ENCODE data around the gene RHOA. TPM values are rescaled to one million over a fixed set of nuclear protein-coding genes. Genes with fewer than 3 reads are reported as not detected.
A peak's percentile ranks its signal among the peaks of the same experiment; 100 is the strongest.
"Not testable (repeated sequence)": the region's sequence is repeated elsewhere in the genome, so short reads cannot be mapped to it uniquely, and the experiment has no call there.

RHOA gene
- total and polyA plus RNA-seq, 2 of the 13 experiments (the other 11 are each of a cell fraction or from before 2014, with no cell fraction given), result 131 to 177 TPM

- TF ChIP-seq POLR2A (IDR thresholded peaks at IDR 0.05; ENCODE audit: insufficient read depth in 1 of 2, low read depth in 2 of 2, low read length in 2 of 2) (0 out of 4 replicates have a peak, but pooled peaks of 1 of the 2 experiments have one; percentile 37), ZNF780A (CRISPR knock-in tag; IDR thresholded peaks at IDR 0.05) (0 out of 2 replicates have a peak, but pooled peaks have one; percentile 61), CEBPB (IDR thresholded peaks at IDR 0.05; ENCODE audit: borderline replicate concordance, low read depth, low read length) (peak; percentile 61; the same call in 1 of the 2 replicates), ARID2 (CRISPR knock-in tag; IDR thresholded peaks at IDR 0.05; ENCODE audit: borderline replicate concordance) (peak; percentile 81; the same call in 1 of the 2 replicates), ZNF776 (CRISPR knock-in tag; IDR thresholded peaks at IDR 0.05) (0 out of 2 replicates have a peak, but pooled peaks have one; percentile 71), CTCF (CRISPR knock-in tag; IDR thresholded peaks at IDR 0.05) (0 out of 2 replicates have a peak, but pooled peaks have one; percentile 18), ZFP82 (CRISPR knock-in tag; IDR thresholded peaks at IDR 0.05; ENCODE audit: borderline replicate concordance) (0 out of 2 replicates have a peak, but pooled peaks have one; percentile 34), HES4 (CRISPR knock-in tag; IDR thresholded peaks at IDR 0.05; ENCODE audit: borderline replicate concordance) (peak; percentile 50; the same call in 1 of the 2 replicates), ZBTB2 (CRISPR knock-in tag; IDR thresholded peaks at IDR 0.05; ENCODE audit: low read depth) (0 out of 2 replicates have a peak, but pooled peaks have one; percentile 43), ZBTB21 (CRISPR knock-in tag; IDR thresholded peaks at IDR 0.05) (0 out of 2 replicates have a peak, but pooled peaks have one; percentile 6)
- TF ChIP-seq, protein P1, sequence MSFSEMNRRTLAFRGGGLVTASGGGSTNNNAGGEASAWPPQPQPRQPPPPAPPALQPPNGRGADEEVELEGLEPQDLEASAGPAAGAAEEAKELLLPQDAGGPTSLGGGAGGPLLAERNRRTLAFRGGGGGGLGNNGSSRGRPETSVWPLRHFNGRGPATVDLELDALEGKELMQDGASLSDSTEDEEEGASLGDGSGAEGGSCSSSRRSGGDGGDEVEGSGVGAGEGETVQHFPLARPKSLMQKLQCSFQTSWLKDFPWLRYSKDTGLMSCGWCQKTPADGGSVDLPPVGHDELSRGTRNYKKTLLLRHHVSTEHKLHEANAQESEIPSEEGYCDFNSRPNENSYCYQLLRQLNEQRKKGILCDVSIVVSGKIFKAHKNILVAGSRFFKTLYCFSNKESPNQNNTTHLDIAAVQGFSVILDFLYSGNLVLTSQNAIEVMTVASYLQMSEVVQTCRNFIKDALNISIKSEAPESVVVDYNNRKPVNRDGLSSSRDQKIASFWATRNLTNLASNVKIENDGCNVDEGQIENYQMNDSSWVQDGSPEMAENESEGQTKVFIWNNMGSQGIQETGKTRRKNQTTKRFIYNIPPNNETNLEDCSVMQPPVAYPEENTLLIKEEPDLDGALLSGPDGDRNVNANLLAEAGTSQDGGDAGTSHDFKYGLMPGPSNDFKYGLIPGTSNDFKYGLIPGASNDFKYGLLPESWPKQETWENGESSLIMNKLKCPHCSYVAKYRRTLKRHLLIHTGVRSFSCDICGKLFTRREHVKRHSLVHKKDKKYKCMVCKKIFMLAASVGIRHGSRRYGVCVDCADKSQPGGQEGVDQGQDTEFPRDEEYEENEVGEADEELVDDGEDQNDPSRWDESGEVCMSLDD (CRISPR knock-in tag; IDR thresholded peaks at IDR 0.05; ENCODE audit: borderline replicate concordance), result 0 out of 2 replicates have a peak, but pooled peaks have one; percentile 15
- TF ChIP-seq, protein P2, sequence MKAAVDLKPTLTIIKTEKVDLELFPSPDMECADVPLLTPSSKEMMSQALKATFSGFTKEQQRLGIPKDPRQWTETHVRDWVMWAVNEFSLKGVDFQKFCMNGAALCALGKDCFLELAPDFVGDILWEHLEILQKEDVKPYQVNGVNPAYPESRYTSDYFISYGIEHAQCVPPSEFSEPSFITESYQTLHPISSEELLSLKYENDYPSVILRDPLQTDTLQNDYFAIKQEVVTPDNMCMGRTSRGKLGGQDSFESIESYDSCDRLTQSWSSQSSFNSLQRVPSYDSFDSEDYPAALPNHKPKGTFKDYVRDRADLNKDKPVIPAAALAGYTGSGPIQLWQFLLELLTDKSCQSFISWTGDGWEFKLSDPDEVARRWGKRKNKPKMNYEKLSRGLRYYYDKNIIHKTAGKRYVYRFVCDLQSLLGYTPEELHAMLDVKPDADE (CRISPR knock-in tag; IDR thresholded peaks at IDR 0.05), result 0 out of 2 replicates have a peak, but pooled peaks have one; percentile 4
Measured at GRCh38 chr3:49357443-49358216, 54.1 kb downstream of the RHOA start (continued).

- BruUV-seq (replicated peaks); H3K27me3 ChIP-seq (ENCODE audit: control insufficient read depth in 1 of 2, insufficient read depth in 2 of 2, low read length in 2 of 2); in situ Hi-C loops (cut with HindIII; ENCODE audit: extremely low pct_ligation_motif_present, low pct_unique_long_range_greater_than_20kb); H3K9me3 ChIP-seq (ENCODE audit: low read length); H4K20me1 ChIP-seq (ENCODE audit: insufficient read depth, low read length); DNase-seq (ENCODE audit: low spot score); ATAC-seq; CTCF ChIA-PET (ENCODE audit: low intra/inter-chr PET ratio, low total read pairs); H2AFZ ChIP-seq (ENCODE audit: low read length); FAIRE-seq: not testable (repeated sequence)
- Histone ChIP-seq H3K27ac (ENCODE audit: extremely low read length, insufficient read depth, low read length) (peak overlapping the region; percentile 94), H3K4me3 (replicated peaks in 1 of 3; ENCODE audit: insufficient read depth in 1 of 3, low read depth in 2 of 3, low read length in 3 of 3) (peak overlapping the region; percentile 62 to 73 (median 63)), H3K36me3 (replicated peaks in 1 of 2; ENCODE audit: control insufficient read depth in 1 of 2, insufficient read depth in 2 of 2, low read length in 2 of 2) (peaks cover 5 to 20% of the 10 kb centered on the region in 2 experiments), H3K9ac (ENCODE audit: insufficient read depth, low read depth, low read length) (peak overlapping the region; percentile 80), H3K4me1 (ENCODE audit: insufficient read depth, low read length) (peaks cover 46% of the 10 kb centered on the region), H3K4me2 (ENCODE audit: low read depth, low read length) (peak overlapping the region; percentile 79), H3K79me2 (ENCODE audit: insufficient read depth, low read length) (peaks cover 14% of the 10 kb centered on the region)
- POLR2A ChIA-PET, result interaction anchor here (0.7 to 5.5 kb wide), 14 partner anchors 9 to 263 kb away, joined by 3 to 134 read pairs (median 13); partner anchors contain the start of genes AMT, DAG1, LAMB2 and NICN1
- 30% methylated on average over 6 of the region's 10 CpGs for WGBS (ENCODE audit: low lambda C conversion rate)
- intact Hi-C loops (cut with micrococcal nuclease; ENCODE audit: unreplicated experiment), result loop anchor here (5.0 kb wide), 1 partner anchor 55 kb away; the partner anchor contains the start of genes RHOA and TCTA
Measured at GRCh38 chr3:49357095-49357442, 54.7 kb downstream of the RHOA start.
